Measurements from ENCODE around the gene PPARD. TPM values are rescaled to one million over a fixed set of nuclear protein-coding genes. Genes with fewer than 3 reads are reported as not detected.

PPARD gene
- total and polyA plus RNA-seq, 2 experiments from 2014 or later = 15.9 to 21.7 TPM

DNA sequence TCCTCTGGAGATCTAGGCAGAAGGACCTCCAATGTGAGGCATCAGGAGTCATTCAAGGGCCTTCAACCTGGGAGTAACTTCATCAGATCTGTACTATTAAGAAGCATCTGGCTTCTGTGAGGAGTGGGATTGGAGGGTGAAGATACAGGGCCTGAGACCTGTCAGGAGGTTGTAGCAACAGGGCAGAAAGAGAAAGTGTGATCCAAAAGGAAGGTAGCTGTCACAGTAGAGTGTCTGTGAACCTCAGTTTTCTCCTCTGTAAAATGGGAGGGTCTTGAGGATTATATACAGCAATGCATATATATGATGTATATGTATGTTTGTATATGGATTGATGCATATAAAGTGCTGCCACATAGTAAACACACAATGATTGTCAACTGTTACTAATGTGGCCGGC lies 123.3 kb downstream of the PPARD start:
- H3K36me3 ChIP-seq (ENCODE audit: low read depth) = peaks cover 17% of the 10 kb centered on the region
- DNase-seq = no peak
- H3K4me3 ChIP-seq = no peak overlapping the region

DNA sequence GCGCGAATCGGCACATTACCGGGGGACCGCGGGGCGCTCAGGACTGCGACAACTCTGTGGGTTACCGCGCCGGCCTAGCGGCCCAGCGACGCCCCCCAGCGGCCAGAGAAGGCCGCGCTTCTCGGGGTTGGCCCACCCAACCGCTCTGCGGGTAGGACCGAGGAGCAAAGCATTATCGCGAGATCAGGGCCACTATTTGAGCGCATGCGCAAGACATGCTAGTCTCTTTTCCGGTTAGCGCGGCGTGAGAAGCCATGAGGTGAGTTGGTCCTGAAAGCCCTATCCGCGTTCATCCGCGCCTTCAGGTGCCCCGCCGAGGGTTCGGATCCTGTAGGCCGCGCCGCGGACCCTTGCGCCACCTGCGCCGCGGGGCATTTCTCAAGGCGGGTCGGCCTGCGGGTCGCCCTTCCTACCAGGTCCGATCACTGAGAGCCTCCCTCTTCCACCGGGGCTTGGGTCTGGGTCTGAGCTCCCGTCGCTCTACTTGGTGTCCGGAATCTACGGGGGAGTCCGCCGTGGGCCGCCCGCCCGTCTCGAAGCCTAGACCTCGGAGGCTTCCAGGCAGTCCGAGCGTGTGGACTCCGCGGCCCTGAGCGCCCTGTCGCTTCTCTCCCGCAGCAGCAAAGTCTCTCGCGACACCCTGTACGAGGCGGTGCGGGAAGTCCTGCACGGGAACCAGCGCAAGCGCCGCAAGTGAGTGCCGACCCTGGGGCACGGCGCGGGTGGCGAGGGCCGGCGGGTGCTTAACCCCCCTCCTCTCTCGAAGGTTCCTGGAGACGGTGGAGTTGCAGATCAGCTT lies 126.0 kb downstream of the PPARD start, which contains the start of gene RPL10A:
RPL10A (plus strand) TSS at position 221 of the 799 bp plus-strand sequence; CDS start at position 255, 34 bp downstream.
- in situ Hi-C loops (cut with MboI) = no loop called here
- Histone ChIP-seq H3K9me2 (ENCODE audit: insufficient read depth) (no peaks in the 10 kb centered on the region), H3K36me3 (ENCODE audit: low read depth) (peaks cover 38% of the 10 kb centered on the region), H4K20me1 (ENCODE audit: insufficient read depth) (peaks cover 19% of the 10 kb centered on the region), H3K4me3 (peak within 1 kb of the TSS; percentile 88), H3K4me2 (ENCODE audit: unreplicated experiment) (peak within 1 kb of the TSS; percentile 98), H3K27ac (peak within 1 kb of the TSS; percentile 88), H3K79me2 (ENCODE audit: insufficient read depth) (peaks cover 40% of the 10 kb centered on the region), H3K4me1 (ENCODE audit: insufficient read depth) (peaks cover 21% of the 10 kb centered on the region), H3K27me3 (replicated peaks; ENCODE audit: insufficient read depth) (no peaks in the 10 kb centered on the region), H3K9me3 (ENCODE audit: low read depth) (no peaks in the 10 kb centered on the region), H3K9ac (peak within 1 kb of the TSS; percentile 96), H2AFZ (peak within 1 kb of the TSS; percentile 98), H3F3A (ENCODE audit: insufficient read depth) (peaks cover 43% of the 10 kb centered on the region)
- TF ChIP-seq EZH2 (IDR thresholded peaks at IDR 0.05; ENCODE audit: insufficient read depth, poor library complexity, severe bottlenecking) = no peak
- no peak for TF ChIP-seq EZH2phosphoT487 (IDR thresholded peaks at IDR 0.05; ENCODE audit: insufficient read depth, low read depth)
- peak; percentile 98 for DNase-seq
- 1% methylated on average over 68 to 84 of the region's 86 CpGs for WGBS, 2 experiments (ENCODE audit: low coverage in 1 of 2, low lambda C conversion rate in 2 of 2, missing lambda C conversion rate in 2 of 2)

More for the DNA sequence above, 123.3 kb downstream of the PPARD start:
- Histone ChIP-seq H3F3A (ENCODE audit: insufficient read depth) (peaks cover 15% of the 10 kb centered on the region), H3K79me2 (ENCODE audit: insufficient read depth) (peaks cover 25% of the 10 kb centered on the region), H3K9me3 (ENCODE audit: low read depth) (no peaks in the 10 kb centered on the region), H4K20me1 (ENCODE audit: insufficient read depth) (peaks cover 13% of the 10 kb centered on the region), H2AFZ (no peak overlapping the region), H3K4me2 (ENCODE audit: unreplicated experiment) (no peak overlapping the region), H3K27me3 (replicated peaks; ENCODE audit: insufficient read depth) (no peaks in the 10 kb centered on the region), H3K27ac (no peak overlapping the region), H3K4me1 (ENCODE audit: insufficient read depth) (peaks cover 9% of the 10 kb centered on the region), H3K9me2 (ENCODE audit: insufficient read depth) (no peaks in the 10 kb centered on the region), H3K9ac (no peak overlapping the region)
- 100% methylated on average over 1 of the region's 1 CpG for WGBS, 2 experiments (ENCODE audit: low coverage in 1 of 2, low lambda C conversion rate in 2 of 2, missing lambda C conversion rate in 2 of 2)
- in situ Hi-C loops (cut with MboI) = no loop called here
- TF ChIP-seq EZH2 (IDR thresholded peaks at IDR 0.05; ENCODE audit: insufficient read depth, poor library complexity, severe bottlenecking) (no peak), EZH2phosphoT487 (IDR thresholded peaks at IDR 0.05; ENCODE audit: insufficient read depth, low read depth) (no peak)

DNA sequence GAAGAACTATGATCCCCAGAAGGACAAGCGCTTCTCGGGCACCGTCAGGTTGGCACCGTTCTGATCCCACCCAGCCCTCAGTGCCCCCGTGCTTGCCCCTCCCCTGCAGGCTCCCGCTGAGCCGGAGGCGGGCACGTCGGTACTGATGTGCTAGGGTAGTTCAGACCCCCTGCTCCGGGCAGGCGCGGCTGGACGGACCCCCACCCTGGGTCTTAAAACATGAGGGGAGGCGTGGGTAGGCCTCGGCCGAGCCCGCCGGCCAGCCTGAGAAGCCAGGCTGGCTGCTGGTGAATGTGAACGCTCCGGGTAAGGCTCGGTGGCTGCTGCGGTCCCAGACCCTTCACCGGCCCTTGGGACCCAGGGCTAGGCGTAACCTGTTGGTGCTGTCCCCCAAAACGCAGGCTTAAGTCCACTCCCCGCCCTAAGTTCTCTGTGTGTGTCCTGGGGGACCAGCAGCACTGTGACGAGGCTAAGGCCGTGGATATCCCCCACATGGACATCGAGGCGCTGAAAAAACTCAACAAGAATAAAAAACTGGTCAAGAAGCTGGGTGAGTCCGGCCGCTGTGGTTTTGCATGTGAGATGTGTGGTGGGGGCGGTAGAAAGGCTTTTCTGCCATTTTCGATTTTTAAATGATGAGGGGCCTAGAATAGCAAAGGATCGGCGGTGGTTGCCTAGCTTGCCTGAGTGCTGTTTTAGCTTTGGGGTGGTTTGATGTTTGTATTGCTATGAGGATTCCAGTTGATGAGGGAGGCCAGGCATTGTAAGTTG lies 126.8 kb downstream of the PPARD start:
- in situ Hi-C loops (cut with MboI) = no loop called here
- Histone ChIP-seq H3K27ac (peak overlapping the region; percentile 88), H3K4me2 (ENCODE audit: unreplicated experiment) (peak overlapping the region; percentile 98), H4K20me1 (ENCODE audit: insufficient read depth) (peaks cover 19% of the 10 kb centered on the region), H3K27me3 (replicated peaks; ENCODE audit: insufficient read depth) (no peaks in the 10 kb centered on the region), H3F3A (ENCODE audit: insufficient read depth) (peaks cover 48% of the 10 kb centered on the region), H3K36me3 (ENCODE audit: low read depth) (peaks cover 38% of the 10 kb centered on the region), H3K79me2 (ENCODE audit: insufficient read depth) (peaks cover 40% of the 10 kb centered on the region), H3K4me1 (ENCODE audit: insufficient read depth) (peaks cover 21% of the 10 kb centered on the region), H3K9me2 (ENCODE audit: insufficient read depth) (no peaks in the 10 kb centered on the region), H3K9me3 (ENCODE audit: low read depth) (no peaks in the 10 kb centered on the region), H3K9ac (peak overlapping the region; percentile 96), H2AFZ (no peak overlapping the region), H3K4me3 (peak overlapping the region; percentile 88)
- TF ChIP-seq EZH2 (IDR thresholded peaks at IDR 0.05; ENCODE audit: insufficient read depth, poor library complexity, severe bottlenecking) = no peak
- TF ChIP-seq EZH2phosphoT487 (IDR thresholded peaks at IDR 0.05; ENCODE audit: insufficient read depth, low read depth) = no peak
- 2 to 5% methylated on average over 32 to 35 of the region's 37 CpGs for WGBS, 2 experiments (ENCODE audit: low coverage in 1 of 2, low lambda C conversion rate in 2 of 2, missing lambda C conversion rate in 2 of 2)
- DNase-seq = peak; percentile 50
